Lung (tissue), 12 donors: Measurements from ENCODE around the gene CABLES1. TPM values are rescaled to one million over a fixed set of nuclear protein-coding genes. Genes with fewer than 3 reads are reported as not detected.

Experiments used
- ATAC-seq: fragments of 200-7000 bp; cut with Tn5 transposase; one replicate; pipeline ENCODE4 v1.9.1; 2020; ENCODE audit warnings: moderate number of reproducible peaks; ENCODE audit not compliant: insufficient read depth, low FRiP score
- DNase-seq, 3 donors: peaks; one replicate each; pipeline ENCODE4 v3.0.0-alpha.2; 2013 to 2017
- H3K27ac ChIP-seq, 2 donors: one replicate each; pipeline ENCODE4 v1.5.1; 2013; ENCODE audit warnings: mild to moderate bottlenecking in 2 of 2, moderate library complexity in 2 of 2, control low read depth in 1 of 2, inconsistent platforms in 1 of 2, low read depth in 1 of 2, low read length in 1 of 2
- H3K27me3 ChIP-seq, 3 donors: one replicate each; pipeline ENCODE4 v1.5.1; 2013; ENCODE audit warnings: low read length in 2 of 3; ENCODE audit not compliant: control insufficient read depth in 3 of 3, insufficient read depth in 3 of 3
- H3K36me3 ChIP-seq, 4 donors: one replicate each; pipeline ENCODE4 v1.5.1; 2013; ENCODE audit warnings: low read length in 4 of 4, mild to moderate bottlenecking in 1 of 4, moderate library complexity in 1 of 4; ENCODE audit not compliant: control insufficient read depth in 4 of 4, insufficient read depth in 4 of 4
- H3K4me1 ChIP-seq, 5 donors: one replicate each; pipeline ENCODE4 v1.5.1; 2013; ENCODE audit warnings: low read length in 5 of 5, mild to moderate bottlenecking in 2 of 5, moderate library complexity in 1 of 5; ENCODE audit not compliant: control insufficient read depth in 5 of 5, insufficient read depth in 5 of 5
- H3K4me3 ChIP-seq: one replicate; pipeline ENCODE4 v1.5.1; 2013; ENCODE audit warnings: mild to moderate bottlenecking, control low read depth, moderate library complexity
- H3K9ac ChIP-seq, 2 donors: one replicate each; pipeline ENCODE4 v1.5.1; 2013; ENCODE audit warnings: low read length in 2 of 2, control low read depth in 1 of 2; ENCODE audit not compliant: insufficient read depth in 1 of 2
- H3K9me3 ChIP-seq, 4 donors: one replicate each; pipeline ENCODE4 v1.5.1; 2013; ENCODE audit warnings: low read length in 3 of 4, mild to moderate bottlenecking in 1 of 4, moderate library complexity in 1 of 4; ENCODE audit not compliant: control insufficient read depth in 4 of 4, insufficient read depth in 3 of 4
- WGBS, 2 donors: extraction: QIAGEN DNeasy Blood & Tissue Kit; methylation state at CpG; one replicate each; pipeline ENCODE4 v1.1.7; 2013; 5-methylcytosine and 5-hydroxymethylcytosine counted together
- polyA plus RNA-seq, 2 donors: library from polyadenylated mRNA; stranded (reverse); fragments of 200-250 nt; gene quantifications; one replicate each; pipeline ENCODE4 v1.2.1, GENCODE V29; 2013
- total RNA-seq, 2 donors: library from RNA; depleted of rRNA in 1 of 2; stranded (reverse); fragments of >200 nt in 1 of 2; gene quantifications; one replicate each; pipeline ENCODE4 v1.2.1, GENCODE V29; 2014 to 2021
- TF ChIP-seq, protein P1 (sequence below): IDR thresholded peaks from 2 replicates; pipeline ENCODE4 v1.5.1; 2012; ENCODE audit warnings: mild to moderate bottlenecking; ENCODE audit errors: control extremely low read depth, extremely low read depth
- donor health status: control.
- donor health status: control.
- donor health status: Bipolar disorder and iron deficiency.
- donor health status: healthy.
- donor health status: DM: yes; HTN: yes; CAD: no.

CABLES1 gene
- total and polyA plus RNA-seq, 4 donors: 4.2 to 32.6 (median 14.7) TPM

DNA sequence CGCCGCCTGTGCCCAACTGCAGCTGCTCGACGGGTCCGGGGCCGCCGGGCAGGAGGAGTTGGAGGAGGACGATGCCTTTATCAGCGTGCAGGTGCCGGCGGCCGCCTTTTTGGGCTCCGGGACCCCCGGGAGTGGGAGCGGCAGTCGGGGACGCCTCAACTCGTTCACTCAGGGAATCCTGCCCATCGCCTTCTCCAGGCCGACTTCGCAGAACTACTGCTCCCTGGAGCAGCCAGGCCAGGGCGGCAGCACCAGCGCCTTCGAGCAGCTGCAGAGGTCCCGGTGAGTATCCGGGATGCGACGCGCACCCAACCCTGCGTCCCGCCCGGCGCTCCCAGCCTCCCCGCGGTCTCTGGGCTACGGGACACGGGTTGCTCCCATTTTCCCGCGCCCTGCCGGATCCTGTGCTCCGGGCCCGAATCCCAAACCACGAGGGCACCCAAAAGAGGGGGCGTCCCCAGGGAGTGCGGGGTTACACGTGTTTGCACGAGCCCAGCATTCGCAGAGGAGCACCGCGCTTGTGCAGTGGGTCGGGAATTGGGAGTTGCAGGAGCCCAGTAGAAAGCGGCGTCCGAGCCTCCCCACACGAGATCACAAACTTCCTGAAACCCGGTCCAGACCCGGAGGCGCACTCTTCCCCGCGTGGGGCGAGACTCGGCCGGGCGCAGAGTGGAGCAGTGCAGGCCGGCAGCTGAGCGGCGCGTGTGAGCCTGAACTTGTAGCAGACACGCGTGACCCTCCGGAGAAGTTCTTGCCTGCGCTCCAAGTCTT is 1.2 kb downstream of the CABLES1 start:
- H3K27ac ChIP-seq: peak overlapping the region in 1 of 2 donors; percentile 70
- H3K27me3 ChIP-seq: no peaks in the 10 kb centered on the region
- no peaks in the 10 kb centered on the region for H3K36me3 ChIP-seq
- H3K9ac ChIP-seq: peak overlapping the region in 1 of 2 donors; percentile 60
- peaks cover 2 to 39% (median 20%) of the 10 kb centered on the region in 5 donors for H3K4me1 ChIP-seq
- peak overlapping the region; percentile 76 for H3K4me3 ChIP-seq
- ATAC-seq: peak; percentile 30
- TF ChIP-seq, protein P1, sequence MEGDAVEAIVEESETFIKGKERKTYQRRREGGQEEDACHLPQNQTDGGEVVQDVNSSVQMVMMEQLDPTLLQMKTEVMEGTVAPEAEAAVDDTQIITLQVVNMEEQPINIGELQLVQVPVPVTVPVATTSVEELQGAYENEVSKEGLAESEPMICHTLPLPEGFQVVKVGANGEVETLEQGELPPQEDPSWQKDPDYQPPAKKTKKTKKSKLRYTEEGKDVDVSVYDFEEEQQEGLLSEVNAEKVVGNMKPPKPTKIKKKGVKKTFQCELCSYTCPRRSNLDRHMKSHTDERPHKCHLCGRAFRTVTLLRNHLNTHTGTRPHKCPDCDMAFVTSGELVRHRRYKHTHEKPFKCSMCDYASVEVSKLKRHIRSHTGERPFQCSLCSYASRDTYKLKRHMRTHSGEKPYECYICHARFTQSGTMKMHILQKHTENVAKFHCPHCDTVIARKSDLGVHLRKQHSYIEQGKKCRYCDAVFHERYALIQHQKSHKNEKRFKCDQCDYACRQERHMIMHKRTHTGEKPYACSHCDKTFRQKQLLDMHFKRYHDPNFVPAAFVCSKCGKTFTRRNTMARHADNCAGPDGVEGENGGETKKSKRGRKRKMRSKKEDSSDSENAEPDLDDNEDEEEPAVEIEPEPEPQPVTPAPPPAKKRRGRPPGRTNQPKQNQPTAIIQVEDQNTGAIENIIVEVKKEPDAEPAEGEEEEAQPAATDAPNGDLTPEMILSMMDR: no peak
- H3K9me3 ChIP-seq: no peaks in the 10 kb centered on the region
- WGBS, 2 donors: 2 to 3% methylated on average over 64 to 72 of the region's 72 CpGs
- DNase-seq: peak in 2 of 3 donors; percentile 42 to 50

DNA sequence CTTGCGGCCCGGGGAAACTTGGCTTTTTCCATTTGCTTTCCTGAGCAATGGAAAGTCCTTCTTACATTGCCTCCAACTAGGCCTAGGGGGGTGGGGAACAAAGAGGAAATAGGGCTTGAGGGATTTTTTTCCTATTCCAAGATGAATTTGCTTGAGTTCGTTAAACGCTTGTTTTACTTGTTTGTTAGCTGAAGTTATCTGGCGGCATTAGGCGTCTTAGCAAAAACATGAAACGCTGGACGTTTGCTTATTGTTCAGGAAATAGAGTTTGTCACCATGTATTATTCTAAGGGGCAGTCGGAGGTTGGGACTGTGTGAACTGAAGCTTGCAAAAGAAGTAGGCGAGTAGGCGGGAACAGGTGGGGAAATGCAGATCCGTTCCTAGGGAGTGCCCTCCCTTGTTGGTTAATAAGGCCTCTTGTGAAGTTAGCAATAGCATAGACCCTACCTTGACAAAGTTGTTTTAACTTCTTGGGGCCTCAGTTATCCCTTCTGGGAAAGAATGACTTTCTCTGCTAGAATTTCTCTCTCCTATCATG is 1.9 kb downstream of the CABLES1 start:
- WGBS, 2 donors: 20 to 25% methylated on average over 12 of the region's 12 CpGs
- Histone ChIP-seq H3K9me3 (no peaks in the 10 kb centered on the region), H3K27me3 (no peaks in the 10 kb centered on the region), H3K9ac (peak overlapping the region; percentile 25 to 60), H3K27ac (peak overlapping the region in 1 of 2 donors; percentile 70), H3K36me3 (no peaks in the 10 kb centered on the region), H3K4me1 (peaks cover 6 to 46% (median 27%) of the 10 kb centered on the region in 5 donors), H3K4me3 (peak overlapping the region; percentile 76)
- ATAC-seq (no peak), DNase-seq (peak in 2 of 3 donors; percentile 66 to 73)
- TF ChIP-seq, protein P1: no peak

DNA sequence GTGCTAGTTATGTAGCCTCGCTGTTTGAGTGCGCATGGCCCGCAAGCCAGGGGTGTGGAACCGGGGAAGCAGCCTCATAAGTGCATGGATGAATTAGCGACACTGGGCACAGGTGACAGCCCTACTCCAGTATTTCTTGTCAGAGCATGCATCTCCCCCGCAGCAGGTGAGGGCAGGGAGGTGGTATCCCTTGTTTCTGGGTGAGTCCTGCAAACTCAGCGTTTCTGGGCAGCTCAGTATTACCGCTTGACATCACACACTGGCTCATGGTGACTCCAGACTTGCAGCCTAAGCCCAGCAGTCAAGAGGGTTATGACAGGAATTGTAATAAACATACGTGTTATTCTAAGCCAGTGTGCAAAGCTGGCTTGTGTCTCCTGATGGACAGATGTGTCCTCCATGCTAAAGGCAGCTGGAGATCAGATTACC is 2.5 kb downstream of the CABLES1 start:
- H3K9ac ChIP-seq: peak overlapping the region in 1 of 2 donors; percentile 60

More for the DNA sequence above, 2.5 kb downstream of the CABLES1 start:
- Histone ChIP-seq H3K4me1 (peaks cover 6 to 52% (median 33%) of the 10 kb centered on the region in 5 donors), H3K4me3 (no peak overlapping the region), H3K9me3 (no peaks in the 10 kb centered on the region), H3K36me3 (no peaks in the 10 kb centered on the region), H3K27me3 (no peaks in the 10 kb centered on the region), H3K27ac (peak overlapping the region in 1 of 2 donors; percentile 71)
- ATAC-seq (no peak), DNase-seq (no peak)
- WGBS, 2 donors: 73 to 82% methylated on average over 9 of the region's 9 CpGs
- TF ChIP-seq, protein P1: no peak
